ENCODE measurements around the gene STRIP2.

- TF ChIP-seq, protein P1, sequence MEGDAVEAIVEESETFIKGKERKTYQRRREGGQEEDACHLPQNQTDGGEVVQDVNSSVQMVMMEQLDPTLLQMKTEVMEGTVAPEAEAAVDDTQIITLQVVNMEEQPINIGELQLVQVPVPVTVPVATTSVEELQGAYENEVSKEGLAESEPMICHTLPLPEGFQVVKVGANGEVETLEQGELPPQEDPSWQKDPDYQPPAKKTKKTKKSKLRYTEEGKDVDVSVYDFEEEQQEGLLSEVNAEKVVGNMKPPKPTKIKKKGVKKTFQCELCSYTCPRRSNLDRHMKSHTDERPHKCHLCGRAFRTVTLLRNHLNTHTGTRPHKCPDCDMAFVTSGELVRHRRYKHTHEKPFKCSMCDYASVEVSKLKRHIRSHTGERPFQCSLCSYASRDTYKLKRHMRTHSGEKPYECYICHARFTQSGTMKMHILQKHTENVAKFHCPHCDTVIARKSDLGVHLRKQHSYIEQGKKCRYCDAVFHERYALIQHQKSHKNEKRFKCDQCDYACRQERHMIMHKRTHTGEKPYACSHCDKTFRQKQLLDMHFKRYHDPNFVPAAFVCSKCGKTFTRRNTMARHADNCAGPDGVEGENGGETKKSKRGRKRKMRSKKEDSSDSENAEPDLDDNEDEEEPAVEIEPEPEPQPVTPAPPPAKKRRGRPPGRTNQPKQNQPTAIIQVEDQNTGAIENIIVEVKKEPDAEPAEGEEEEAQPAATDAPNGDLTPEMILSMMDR (IDR thresholded peaks at IDR 0.05) = no peak
- no peak for TF ChIP-seq EZH2 (IDR thresholded peaks at IDR 0.05; ENCODE audit: borderline replicate concordance, insufficient read depth, low read depth, low read length, poor library complexity, severe bottlenecking)
These were observed 48.5 kb downstream of the STRIP2 start for GRCh38 chr7:129482781-129483180.
